Endothelial cell of umbilical vein (primary cell): ENCODE results near the gene MYO5B. TPM values are rescaled to one million over a fixed set of nuclear protein-coding genes. Genes with fewer than 3 reads are reported as not detected.

Source experiments
- BruUV-seq: library from RNA; stranded (reverse); fragments of 400-500 nt; replicated peaks from 2 replicates; lab custom pipeline; 2021; lab: Mats Ljungman, UMichigan
- CTCF ChIA-PET: fragments of 300-600, 350-600 bp; sonication (Branson Sonifier 250); formaldehyde crosslinking; loops from one replicate; lab custom pipeline; 2021; ENCODE audit warnings: antibody characterized with exemption, inconsistent platforms; lab: Charles Lee
- POLR2A ChIA-PET: fragments of 300-600, 350-600 bp; sonication (Branson Sonifier 250); formaldehyde crosslinking; loops from one replicate; lab custom pipeline; 2021; ENCODE audit warnings: antibody characterized with exemption, inconsistent platforms; lab: Charles Lee
- DNase-seq: peaks from one replicate; pipeline ENCODE4 v3.0.0-alpha.2; 2011; ENCODE audit warnings: low read depth, low spot score
- FAIRE-seq: peaks from 2 replicates; lab custom pipeline; 2011; peaks lifted over from hg19 to GRCh38; lab: Jason Lieb, UNC
- H2AFZ ChIP-seq: 2 replicates; pipeline ENCODE4 v1.6.0; 2012; ENCODE audit warnings: low read depth, low read length, control low read depth, inconsistent platforms
- H3K27ac ChIP-seq: 2 replicates; pipeline ENCODE4 v1.5.1; 2011; ENCODE audit warnings: low read depth, mild to moderate bottlenecking, control low read depth, low read length, moderate library complexity; ENCODE audit not compliant: insufficient read depth
- H3K27me3 ChIP-seq, 2 experiments: 2 replicates each; pipeline versions ENCODE4 v1.6.0 to v1.6.1; 2011; ENCODE audit warnings: low read length in 2 of 2, mixed read lengths in 1 of 2; ENCODE audit not compliant: control insufficient read depth in 2 of 2, insufficient read depth in 2 of 2
- H3K36me3 ChIP-seq, 2 experiments: 2 replicates in 1 of 2; 3 replicates in 1 of 2; pipeline ENCODE4 v1.5.1; 2011; ENCODE audit warnings: low read length in 2 of 2, mild to moderate bottlenecking in 1 of 2, moderate library complexity in 1 of 2; ENCODE audit not compliant: control insufficient read depth in 2 of 2, insufficient read depth in 2 of 2; ENCODE audit errors: extremely low read depth in 1 of 2
- H3K4me1 ChIP-seq: 3 replicates; pipeline ENCODE4 v1.5.1; 2011; ENCODE audit warnings: mild to moderate bottlenecking, low read length; ENCODE audit not compliant: control insufficient read depth, insufficient read depth; ENCODE audit errors: extremely low read depth
- H3K4me2 ChIP-seq: 2 replicates; pipeline ENCODE4 v1.6.1; 2011; ENCODE audit warnings: low read length, control low read depth, mixed read lengths; ENCODE audit not compliant: insufficient read depth
- H3K4me3 ChIP-seq, 3 experiments: fragments of 200-600 bp in 1 of 3; sonication (generic), shearing (Covaris generic) in 1 of 3; replicated peaks in 1 of 3; 2 replicates each; pipeline ENCODE4 v1.5.1; 2011 to 2016; ENCODE audit warnings: control low read depth in 3 of 3, low read length in 3 of 3, mild to moderate bottlenecking in 2 of 3, inconsistent platforms in 1 of 3, low read depth in 1 of 3, moderate library complexity in 1 of 3; ENCODE audit not compliant: insufficient read depth in 1 of 3
- H3K79me2 ChIP-seq: 2 replicates; pipeline ENCODE4 v1.6.0; 2012; ENCODE audit warnings: low read length, inconsistent platforms; ENCODE audit not compliant: control insufficient read depth, insufficient read depth
- H3K9ac ChIP-seq: replicated peaks from 2 replicates; pipeline ENCODE3; 2011; ENCODE audit warnings: low read length, control low read depth; ENCODE audit not compliant: insufficient read depth; ENCODE audit errors: extremely low read depth
- H3K9me1 ChIP-seq: replicated peaks from 3 replicates; pipeline ENCODE4 v1.6.0; 2011; ENCODE audit warnings: mild to moderate bottlenecking, low read length; ENCODE audit not compliant: control insufficient read depth, insufficient read depth; ENCODE audit errors: extremely low read depth
- H3K9me3 ChIP-seq: replicated peaks from 2 replicates; pipeline ENCODE4 v1.5.1; 2012; ENCODE audit warnings: low read length, inconsistent platforms; ENCODE audit not compliant: control insufficient read depth, insufficient read depth
- H4K20me1 ChIP-seq: replicated peaks from 2 replicates; pipeline ENCODE3; 2011; ENCODE audit warnings: mild to moderate bottlenecking, low read length; ENCODE audit not compliant: control insufficient read depth, insufficient read depth; ENCODE audit errors: extremely low read depth
- CTCF ChIP-seq, 2 donors: IDR thresholded peaks; 1 replicate in 1 of 2; 2 replicates in 1 of 2; pipeline ENCODE4 v1.5.1; 2011; ENCODE audit warnings: low read length in 2 of 2, mild to moderate bottlenecking in 2 of 2, moderate library complexity in 2 of 2, control low read depth in 1 of 2, inconsistent platforms in 1 of 2, low read depth in 1 of 2; ENCODE audit not compliant: insufficient read depth in 1 of 2; ENCODE audit errors: extremely low read depth in 1 of 2
- EZH2 ChIP-seq: IDR thresholded peaks from 2 replicates; pipeline ENCODE4 v1.6.1; 2012; ENCODE audit warnings: borderline replicate concordance, low read depth, mild to moderate bottlenecking, moderate library complexity, low read length, inconsistent platforms; ENCODE audit not compliant: severe bottlenecking
- FOS ChIP-seq: IDR thresholded peaks from 2 replicates; pipeline ENCODE4 v1.6.1; 2011; ENCODE audit warnings: mild to moderate bottlenecking, low read length, moderate library complexity, borderline replicate concordance; ENCODE audit not compliant: insufficient read depth
- GATA2 ChIP-seq: IDR thresholded peaks from 2 replicates; pipeline ENCODE4 v1.7.0; 2011; ENCODE audit warnings: low read depth, mild to moderate bottlenecking, moderate library complexity, mixed read lengths, low read length; ENCODE audit not compliant: insufficient read length, insufficient read depth
- JUN ChIP-seq: IDR thresholded peaks from 2 replicates; pipeline ENCODE4 v1.6.1; 2011; ENCODE audit warnings: borderline replicate concordance, low read depth; ENCODE audit not compliant: insufficient read length, insufficient read depth
- MAX ChIP-seq: IDR thresholded peaks from 2 replicates; pipeline ENCODE4 v1.6.1; 2011; ENCODE audit not compliant: insufficient read depth, insufficient read length
- MYC ChIP-seq: IDR thresholded peaks from one replicate; pipeline ENCODE4 v1.6.1; 2011; ENCODE audit warnings: mild to moderate bottlenecking, low read depth, low read length
- POLR2A ChIP-seq: IDR thresholded peaks from 2 replicates; pipeline ENCODE4 v1.6.1; 2012; ENCODE audit warnings: low read depth, mild to moderate bottlenecking, control low read depth, low read length
- POLR2AphosphoS5 ChIP-seq: IDR thresholded peaks from 2 replicates; pipeline ENCODE4 v1.6.1; 2012; ENCODE audit warnings: low read depth, mild to moderate bottlenecking, control low read depth, low read length, moderate library complexity; ENCODE audit not compliant: insufficient read depth
- dilution Hi-C: fragments of 300-500 bp; cut with MboI; formaldehyde crosslinking; loops from one replicate; pipeline ENCODE4 v1.15.0; 2019; ENCODE audit warnings: low sequenced_read_pairs; ENCODE audit not compliant: extremely low pct_ligation_motif_present
- intact Hi-C: fragments of 100-400 bp; cut with micrococcal nuclease; formaldehyde crosslinking; loops from one replicate; pipeline ENCODE4 v1.10.0; 2022
- polyA plus RNA-seq, 4 experiments: library from polyadenylated mRNA; depleted of rRNA in 3 of 4; stranded (reverse) in 3 of 4; unstranded in 1 of 4; fragments of >200 nt; gene quantifications; 2 replicates each; pipeline versions ENCODE4 v1.2.1 to v1.2.3, GENCODE V29; 2011 to 2012; ENCODE audit warnings: missing spikeins in 1 of 4
- total RNA-seq: library from RNA; stranded (reverse); gene quantifications from 2 replicates; pipeline ENCODE4 v1.2.3, GENCODE V29; 2021

Gene MYO5B
- total and polyA plus RNA-seq, 2 donors (not counting 3 experiments of a cell fraction or from before 2014, with no cell fraction given), result 0.54 to 1.1 TPM

- Histone ChIP-seq H4K20me1 (no peaks in the 10 kb centered on the region), H2AFZ (no peak overlapping the region), H3K27me3 (no peaks in the 10 kb centered on the region), H3K9ac (no peak overlapping the region), H3K4me3 (no peak overlapping the region), H3K4me1 (no peaks in the 10 kb centered on the region), H3K9me1 (no peaks in the 10 kb centered on the region), H3K9me3 (no peaks in the 10 kb centered on the region), H3K36me3 (no peaks in the 10 kb centered on the region), H3K27ac (no peak overlapping the region), H3K4me2 (no peak overlapping the region), H3K79me2 (no peaks in the 10 kb centered on the region)
- CTCF ChIA-PET, result no interaction called here
- POLR2A ChIA-PET, result no interaction called here
- dilution Hi-C loops, result no loop called here
- TF ChIP-seq CTCF (IDR thresholded peaks at IDR 0.05; ENCODE audit: extremely low read depth in 1 of 2, insufficient read depth in 1 of 2, low read depth in 1 of 2, low read length in 2 of 2) (no peak), FOS (no peak), MAX (no peak), JUN (no peak), POLR2A (no peak), EZH2 (no peak), POLR2AphosphoS5 (no peak), MYC (no peak), GATA2 (no peak)
- no TSS peak for BruUV-seq
- no peak for DNase-seq
- intact Hi-C loops, result no loop called here
- FAIRE-seq, result no peak
These were observed 35.9 kb downstream of the MYO5B start for GRCh38 chr18:50158866-50159653.
